GM12878 (cell line): Measurements from ENCODE around the gene SLIT1. TPM values are rescaled to one million over a fixed set of nuclear protein-coding genes. Genes with fewer than 3 reads are reported as not detected.

Source experiments
- ATAC-seq: fragments of 200-7000 bp; cut with Tn5 transposase; 3 replicates; pipeline ENCODE4 v1.9.1; 2020; ENCODE audit warnings: mild to moderate bottlenecking, moderate library complexity
- BruUV-seq: library from RNA; stranded (reverse); fragments of 400-500 nt; replicated peaks from 2 replicates; lab custom pipeline; 2021; lab: Mats Ljungman, UMichigan
- CTCF ChIA-PET: fragments of 300-600 bp; sonication (Branson Sonifier 250); formaldehyde crosslinking; extraction: SDS; loops from one replicate; lab custom pipeline; 2021; ENCODE audit warnings: inconsistent platforms; lab: Yijun Ruan, JAX
- POLR2A ChIA-PET: fragments of 350-600 bp; formaldehyde crosslinking; extraction: SDS; loops from one replicate; lab custom pipeline; 2021; ENCODE audit warnings: inconsistent platforms; lab: Charles Lee
- RAD21 ChIA-PET: fragments of 300-600 bp; sonication (Branson Sonifier 250); formaldehyde crosslinking; loops from one replicate; lab custom pipeline; 2023; ENCODE audit warnings: antibody characterized with exemption; ENCODE audit not compliant: unreplicated experiment; lab: Charles Lee
- SMC1A ChIA-PET: fragments of 300-600 bp; sonication (Branson Sonifier 250); formaldehyde crosslinking; loops from one replicate; lab custom pipeline; 2023; ENCODE audit not compliant: unreplicated experiment, uncharacterized antibody; lab: Charles Lee
- DNase-seq: peaks from one replicate; pipeline ENCODE4 v3.0.0-alpha.2; 2011; ENCODE audit warnings: low read depth, low spot score
- FAIRE-seq: peaks from 3 replicates; lab custom pipeline; 2011; peaks lifted over from hg19 to GRCh38; lab: Jason Lieb, UNC
- H2AFZ ChIP-seq: 2 replicates; pipeline ENCODE4 v1.6.0; 2011; ENCODE audit warnings: low read depth, low read length, control low read depth; ENCODE audit not compliant: control insufficient read depth
- H3K27ac ChIP-seq: 2 replicates; pipeline ENCODE4 v1.5.1; 2011; ENCODE audit warnings: control low read depth; ENCODE audit not compliant: control insufficient read depth, insufficient read depth
- H3K27me3 ChIP-seq, 2 experiments: replicated peaks in 1 of 2; 2 replicates each; pipeline versions ENCODE4 v1.6.0 to v1.6.1; 2011; ENCODE audit warnings: low read length in 1 of 2; ENCODE audit not compliant: control insufficient read depth in 2 of 2, insufficient read depth in 2 of 2
- H3K36me3 ChIP-seq, 2 experiments: 2 replicates each; pipeline ENCODE4 v1.5.1; 2011; ENCODE audit warnings: low read length in 1 of 2; ENCODE audit not compliant: control insufficient read depth in 2 of 2, insufficient read depth in 2 of 2
- H3K4me1 ChIP-seq: 2 replicates; pipeline ENCODE4 v1.6.1; 2011; ENCODE audit warnings: mild to moderate bottlenecking, low read length, moderate library complexity, mixed read lengths; ENCODE audit not compliant: control insufficient read depth, insufficient read depth
- H3K4me2 ChIP-seq: 2 replicates; pipeline ENCODE4 v1.6.0; 2011; ENCODE audit warnings: control low read depth; ENCODE audit not compliant: control insufficient read depth, insufficient read depth
- H3K4me3 ChIP-seq: fragments of 200-600 bp; sonication (generic); 2 replicates; pipeline ENCODE4 v1.5.1; 2016
- H3K79me2 ChIP-seq: 2 replicates; pipeline ENCODE4 v1.6.0; 2011; ENCODE audit warnings: low read length; ENCODE audit not compliant: control insufficient read depth, insufficient read depth
- H3K9ac ChIP-seq: 2 replicates; pipeline ENCODE4 v1.8.0; 2011; ENCODE audit warnings: low read length, control low read depth, mixed read lengths; ENCODE audit not compliant: control insufficient read depth, insufficient read depth
- H3K9me3 ChIP-seq: replicated peaks from 3 replicates; pipeline ENCODE4 v1.5.1; 2011; ENCODE audit warnings: mild to moderate bottlenecking, low read length; ENCODE audit not compliant: control insufficient read depth, insufficient read depth
- H4K20me1 ChIP-seq: 2 replicates; pipeline ENCODE4 v1.6.0; 2011; ENCODE audit not compliant: control insufficient read depth, insufficient read depth
- CHD1 ChIP-seq: IDR thresholded peaks from 2 replicates; pipeline ENCODE4 v1.6.1; 2012; ENCODE audit warnings: low read depth, low read length, improper control_type of control experiment
- CREB1 ChIP-seq: IDR thresholded peaks from 2 replicates; pipeline ENCODE4 v1.6.1; 2012; ENCODE audit warnings: low read depth, mild to moderate bottlenecking, inconsistent platforms
- EED ChIP-seq: sonication (generic); IDR thresholded peaks from 2 replicates; pipeline ENCODE4 v1.6.1; 2016; ENCODE audit warnings: antibody characterized with exemption, low read depth
- ETV6 ChIP-seq, 2 experiments: fragments of 450-650 bp in 1 of 2; IDR thresholded peaks in 1 of 2; conservative IDR thresholded peaks in 1 of 2; 2 replicates each; pipeline ENCODE4 v1.6.1; 2014; ENCODE audit warnings: antibody characterized with exemption in 1 of 2, borderline replicate concordance in 1 of 2, low read depth in 1 of 2, mild to moderate bottlenecking in 1 of 2, moderate library complexity in 1 of 2
- HCFC1 ChIP-seq: fragments of 150-350 bp; IDR thresholded peaks from 2 replicates; pipeline ENCODE4 v1.6.1; 2014; ENCODE audit warnings: low read length
- KAT2A ChIP-seq: conservative IDR thresholded peaks from 2 replicates; pipeline ENCODE4 v1.6.1; 2011; ENCODE audit warnings: low read depth, low read length; ENCODE audit not compliant: control insufficient read depth
- LARP7 ChIP-seq: fragments of 450-650 bp; IDR thresholded peaks from 2 replicates; pipeline ENCODE4 v1.6.1; 2017; ENCODE audit warnings: mild to moderate bottlenecking
- RUNX3 ChIP-seq: IDR thresholded peaks from 2 replicates; pipeline ENCODE4 v1.6.1; 2012; ENCODE audit warnings: low read length, inconsistent platforms
- SREBF1 ChIP-seq: IDR thresholded peaks from 2 replicates; pipeline ENCODE4 v1.6.1; 2012; ENCODE audit warnings: mild to moderate bottlenecking, low read length
- SUPT20H ChIP-seq: IDR thresholded peaks from 2 replicates; pipeline ENCODE4 v1.6.1; 2011; ENCODE audit warnings: low read depth, mild to moderate bottlenecking, low read length, moderate library complexity, borderline replicate concordance; ENCODE audit not compliant: control insufficient read depth
- WRNIP1 ChIP-seq: IDR thresholded peaks from 2 replicates; pipeline ENCODE4 v1.6.1; 2011; ENCODE audit warnings: low read depth, low read length, improper control_type of control experiment, borderline replicate concordance
- ZNF207 ChIP-seq: fragments of 450-650 bp; IDR thresholded peaks from 2 replicates; pipeline ENCODE4 v1.6.1; 2014; ENCODE audit warnings: antibody characterized with exemption, mild to moderate bottlenecking, borderline replicate concordance
- ZZZ3 ChIP-seq: IDR thresholded peaks from 2 replicates; pipeline ENCODE4 v1.6.1; 2011; ENCODE audit warnings: low read depth; ENCODE audit not compliant: control insufficient read depth, insufficient read length
- WGBS: methylation state at CpG from one replicate; pipeline ENCODE4 v1.1.6; 2016; ENCODE audit warnings: low lambda C conversion rate; ENCODE audit not compliant: insufficient replicate concordance, insufficient coverage; ENCODE audit errors: missing lambda C conversion rate; 5-methylcytosine and 5-hydroxymethylcytosine counted together
- in situ Hi-C: fragments of 300-500 bp; cut with MboI; formaldehyde crosslinking; loops from 9 replicates; pipeline ENCODE4 v1.14.3; 2018; ENCODE audit warnings: mixed read lengths
- intact Hi-C: fragments of 100-400 bp; cut with micrococcal nuclease; formaldehyde crosslinking; loops from one replicate; pipeline ENCODE4 v1.14.2; 2022; ENCODE audit not compliant: unreplicated experiment
- polyA plus RNA-seq, 11 experiments: library from polyadenylated mRNA; depleted of rRNA in 4 of 11; unstranded in 6 of 11; stranded (reverse) in 5 of 11; fragments of >200 nt; fragmentation: Nextera tagmentation in 4 of 11; fragmentation: Illumina TruSeq in 1 of 11; extraction: Ambion mirVana in 4 of 11; extraction: Trizol in 1 of 11; gene quantifications; 1 replicate in 1 of 11; 2 replicates in 10 of 11; pipeline versions ENCODE4 v1.2.1 to v1.2.3, GENCODE V29; 2011 to 2016; ENCODE audit warnings: inconsistent platforms in 2 of 11, missing spikeins in 2 of 11, low read depth in 1 of 11
- total RNA-seq, 4 experiments: library from RNA; depleted of rRNA in 3 of 4; stranded (reverse); fragments of >200 nt in 3 of 4; fragmentation: Illumina TruSeq in 1 of 4; extraction: Trizol in 1 of 4; gene quantifications; 2 replicates each; pipeline versions ENCODE4 v1.2.1 to v1.2.3, GENCODE V29; 2013 to 2021
- TF ChIP-seq, protein P1 (sequence below): fragments of 450-650 bp; IDR thresholded peaks from 2 replicates; pipeline ENCODE4 v1.6.1; 2018; ENCODE audit warnings: borderline replicate concordance, mild to moderate bottlenecking; ENCODE audit not compliant: partially characterized antibody

SLIT1 gene
- total and polyA plus RNA-seq, 10 of the 15 experiments (the other 5 are each of a cell fraction or from before 2014, with no cell fraction given) = 0.04 to 0.19 (median 0.06) TPM; not detected in 4

DNA sequence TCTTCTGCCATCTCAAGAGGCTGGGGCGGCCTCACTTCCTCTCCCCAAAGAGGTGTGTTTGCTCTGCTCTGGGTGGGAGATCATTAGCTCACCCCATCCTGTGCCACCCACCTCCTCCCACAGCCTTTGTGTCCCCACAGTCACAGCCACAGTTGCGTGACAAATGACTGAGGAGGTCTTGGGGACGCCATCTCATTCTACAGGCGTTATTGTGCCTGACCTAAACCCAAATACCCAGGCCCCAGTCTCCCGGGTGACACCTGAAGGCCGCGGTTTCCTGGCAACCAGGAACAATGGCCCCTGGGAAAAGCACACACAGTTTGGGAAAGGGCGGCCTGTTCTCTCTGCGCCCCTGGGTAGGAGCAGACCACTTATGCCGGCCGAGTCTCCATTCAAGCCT is 51.6 kb downstream of the SLIT1 start:
- no peak for TF ChIP-seq LARP7
- ChIA-PET RAD21 (no interaction called here), POLR2A (no interaction called here), CTCF (interaction anchor here (1.6 kb wide), 1 partner anchor 53 kb away, joined by 3 read pairs; no protein-coding TSS in a partner anchor), SMC1A (interaction anchor here (1.2 kb wide), 1 partner anchor 76 kb away, joined by 3 read pairs; no protein-coding TSS in a partner anchor)
- intact Hi-C loops = no loop called here
- in situ Hi-C loops = no loop called here
- ATAC-seq = no peak
- Histone ChIP-seq H3K9ac (no peak overlapping the region), H3K36me3 (no peaks in the 10 kb centered on the region), H3K27me3 (no peaks in the 10 kb centered on the region), H3K4me2 (no peak overlapping the region), H4K20me1 (no peaks in the 10 kb centered on the region), H3K27ac (no peak overlapping the region), H2AFZ (no peak overlapping the region), H3K79me2 (no peaks in the 10 kb centered on the region), H3K4me3 (no peak overlapping the region), H3K4me1 (no peaks in the 10 kb centered on the region), H3K9me3 (no peaks in the 10 kb centered on the region)
- DNase-seq = no peak
- no TSS peak for BruUV-seq
- WGBS = 71% methylated on average over 11 of the region's 11 CpGs
- no peak for FAIRE-seq

DNA sequence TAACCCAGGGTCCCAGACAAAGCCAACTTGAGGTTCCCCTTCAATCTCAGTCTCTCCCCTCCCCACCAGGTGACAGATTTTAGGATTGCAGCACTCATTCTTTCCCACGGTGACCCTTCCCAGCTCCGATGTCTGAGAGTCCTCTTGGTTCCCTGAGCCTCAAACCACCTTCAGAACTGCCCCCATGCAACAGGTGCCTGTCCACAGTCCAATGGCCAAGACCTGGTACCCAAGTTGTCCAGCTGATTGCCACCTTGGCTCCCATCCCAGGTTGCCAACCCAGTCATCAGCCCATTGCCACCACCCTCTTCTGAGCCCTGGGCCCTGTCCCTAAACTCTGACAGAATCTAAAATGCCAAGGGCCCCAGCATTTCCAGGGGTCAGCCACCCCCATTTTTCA is 53.5 kb downstream of the SLIT1 start:
- DNase-seq = no peak
- H3K27ac ChIP-seq = no peak overlapping the region
- BruUV-seq = no TSS peak
- ChIA-PET POLR2A (interaction anchor here (1.1 kb wide), 1 partner anchor 8 kb away, joined by 4 read pairs; no protein-coding TSS in a partner anchor), SMC1A (no interaction called here), CTCF (interaction anchor here (0.7 to 1.3 kb wide), 3 partner anchors 16 to 78 kb away, joined by 3 to 8 read pairs (median 4); no protein-coding TSS in a partner anchor), RAD21 (no interaction called here)
- H3K4me2 ChIP-seq = no peak overlapping the region
- 46% methylated on average over 2 of the region's 2 CpGs for WGBS
- no peak overlapping the region for H3K4me3 ChIP-seq
- no peaks in the 10 kb centered on the region for H3K4me1 ChIP-seq
- no peaks in the 10 kb centered on the region for H3K9me3 ChIP-seq
- H3K9ac ChIP-seq = no peak overlapping the region
- no peaks in the 10 kb centered on the region for H3K79me2 ChIP-seq
- no peaks in the 10 kb centered on the region; a peak in 1 of 4 replicates for H3K27me3 ChIP-seq
- no peak for ATAC-seq
- H3K36me3 ChIP-seq = no peaks in the 10 kb centered on the region
- TF ChIP-seq ZNF207 (no peak), SREBF1 (no peak), RUNX3 (no peak), EED (no peak), SUPT20H (no peak), CREB1 (no peak), ZZZ3 (no peak), WRNIP1 (no peak), HCFC1 (no peak), KAT2A (no peak), CHD1 (no peak), ETV6 (conservative IDR thresholded peaks at IDR 0.05 in 1 of 2, IDR thresholded peaks at IDR 0.05 in 1 of 2; ENCODE audit: borderline replicate concordance in 1 of 2, low read depth in 1 of 2) (no peak)
- TF ChIP-seq, protein P1, sequence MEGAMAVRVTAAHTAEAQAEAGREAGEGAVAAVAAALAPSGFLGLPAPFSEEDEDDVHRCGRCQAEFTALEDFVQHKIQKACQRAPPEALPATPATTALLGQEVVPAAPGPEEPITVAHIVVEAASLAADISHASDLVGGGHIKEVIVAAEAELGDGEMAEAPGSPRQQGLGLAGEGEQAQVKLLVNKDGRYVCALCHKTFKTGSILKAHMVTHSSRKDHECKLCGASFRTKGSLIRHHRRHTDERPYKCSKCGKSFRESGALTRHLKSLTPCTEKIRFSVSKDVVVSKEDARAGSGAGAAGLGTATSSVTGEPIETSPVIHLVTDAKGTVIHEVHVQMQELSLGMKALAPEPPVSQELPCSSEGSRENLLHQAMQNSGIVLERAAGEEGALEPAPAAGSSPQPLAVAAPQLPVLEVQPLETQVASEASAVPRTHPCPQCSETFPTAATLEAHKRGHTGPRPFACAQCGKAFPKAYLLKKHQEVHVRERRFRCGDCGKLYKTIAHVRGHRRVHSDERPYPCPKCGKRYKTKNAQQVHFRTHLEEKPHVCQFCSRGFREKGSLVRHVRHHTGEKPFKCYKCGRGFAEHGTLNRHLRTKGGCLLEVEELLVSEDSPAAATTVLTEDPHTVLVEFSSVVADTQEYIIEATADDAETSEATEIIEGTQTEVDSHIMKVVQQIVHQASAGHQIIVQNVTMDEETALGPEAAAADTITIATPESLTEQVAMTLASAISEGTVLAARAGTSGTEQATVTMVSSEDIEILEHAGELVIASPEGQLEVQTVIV = no peak
- intact Hi-C loops = no loop called here
- no peaks in the 10 kb centered on the region for H4K20me1 ChIP-seq
- H2AFZ ChIP-seq = no peak overlapping the region
- FAIRE-seq = no peak
- in situ Hi-C loops = no loop called here
